ENCODE measurements around the gene LDHD.

The LDHD gene

GRCh38 chr16:75148311-75149195 is 32.0 kb upstream of the LDHD start, which contains the start of gene ZFP1:
Gene ZFP1, plus strand, starts transcription at chr16:75148524. Its CDS starts 4,428 bp downstream, at chr16:75152952.
- H3K4me1 ChIP-seq (ENCODE audit: low read length): peaks cover 18% of the 10 kb centered on the region
- peak within 1 kb of the TSS; percentile 69 for H3K4me2 ChIP-seq (ENCODE audit: low read length)

GRCh38 chr16:75147968-75148310 is 31.4 kb upstream of the LDHD start:
- H3K27me3 ChIP-seq (ENCODE audit: low read depth, low read length): no peaks in the 10 kb centered on the region
- no peak overlapping the region for H3K27ac ChIP-seq (ENCODE audit: low read length)
- H3K9ac ChIP-seq (ENCODE audit: low read length): peak overlapping the region; percentile 91
- 0 out of 2 replicates have a peak, but pooled peaks cover 5% of the 10 kb centered on the region for H3K9me3 ChIP-seq (ENCODE audit: insufficient read depth, low read length)
- H3K4me1 ChIP-seq (ENCODE audit: low read length): peaks cover 15% of the 10 kb centered on the region
- peaks cover 31% of the 10 kb centered on the region for H3K79me2 ChIP-seq (ENCODE audit: low read length)
- H3K4me2 ChIP-seq (ENCODE audit: low read length): peak overlapping the region; percentile 69
- peak overlapping the region; percentile 71 for H2AFZ ChIP-seq (ENCODE audit: low read depth, low read length)
- H3K4me3 ChIP-seq (ENCODE audit: low read length): peak overlapping the region; percentile 84
- H4K20me1 ChIP-seq (ENCODE audit: insufficient read depth, low read length): no peaks in the 10 kb centered on the region
- no peak for TF ChIP-seq EZH2phosphoT487 (IDR thresholded peaks at IDR 0.05; ENCODE audit: low read depth)
- TF ChIP-seq CTCF (IDR thresholded peaks at IDR 0.05; ENCODE audit: low read depth, low read length): no peak
- peaks cover 20% of the 10 kb centered on the region for H3K36me3 ChIP-seq (replicated peaks; ENCODE audit: low read depth, low read length)

More at GRCh38 chr16:75148311-75149195, 32.0 kb upstream of the LDHD start, which contains the start of gene ZFP1:
- Histone ChIP-seq H3K79me2 (ENCODE audit: low read length) (peaks cover 37% of the 10 kb centered on the region), H3K9me3 (ENCODE audit: insufficient read depth, low read length) (0 out of 2 replicates have a peak, but pooled peaks cover 6% of the 10 kb centered on the region), H3K27ac (ENCODE audit: low read length) (peak within 1 kb of the TSS; percentile 76), H3K36me3 (replicated peaks; ENCODE audit: low read depth, low read length) (peaks cover 26% of the 10 kb centered on the region), H4K20me1 (ENCODE audit: insufficient read depth, low read length) (no peaks in the 10 kb centered on the region), H2AFZ (ENCODE audit: low read depth, low read length) (peak within 1 kb of the TSS; percentile 79), H3K27me3 (ENCODE audit: low read depth, low read length) (no peaks in the 10 kb centered on the region), H3K9ac (ENCODE audit: low read length) (peak within 1 kb of the TSS; percentile 91), H3K4me3 (ENCODE audit: low read length) (peak within 1 kb of the TSS; percentile 84)
- TF ChIP-seq EZH2phosphoT487 (IDR thresholded peaks at IDR 0.05; ENCODE audit: low read depth) (no peak), CTCF (IDR thresholded peaks at IDR 0.05; ENCODE audit: low read depth, low read length) (no peak)

GRCh38 chr16:75143941-75144340 is 27.4 kb upstream of the LDHD start:
- H3K9ac ChIP-seq (ENCODE audit: low read length): no peak overlapping the region
- H3K4me1 ChIP-seq (ENCODE audit: low read length): peaks cover 7% of the 10 kb centered on the region; the same call in 1 of the 2 replicates
- no peak for TF ChIP-seq CTCF (IDR thresholded peaks at IDR 0.05; ENCODE audit: low read depth, low read length)
- TF ChIP-seq EZH2phosphoT487 (IDR thresholded peaks at IDR 0.05; ENCODE audit: low read depth): no peak
- H3K9me3 ChIP-seq (ENCODE audit: insufficient read depth, low read length): no peaks in the 10 kb centered on the region
- H3K79me2 ChIP-seq (ENCODE audit: low read length): peaks cover 2% of the 10 kb centered on the region
- no peaks in the 10 kb centered on the region for H4K20me1 ChIP-seq (ENCODE audit: insufficient read depth, low read length)
- H3K4me2 ChIP-seq (ENCODE audit: low read length): no peak overlapping the region
- no peaks in the 10 kb centered on the region for H3K27me3 ChIP-seq (ENCODE audit: low read depth, low read length)
- H3K36me3 ChIP-seq (replicated peaks; ENCODE audit: low read depth, low read length): no peaks in the 10 kb centered on the region
- H3K27ac ChIP-seq (ENCODE audit: low read length): no peak overlapping the region
- no peak overlapping the region for H3K4me3 ChIP-seq (ENCODE audit: low read length)
- no peak overlapping the region for H2AFZ ChIP-seq (ENCODE audit: low read depth, low read length)

- Histone ChIP-seq H3K27ac (ENCODE audit: low read length) (no peak overlapping the region), H3K4me2 (ENCODE audit: low read length) (no peak overlapping the region), H3K27me3 (ENCODE audit: low read depth, low read length) (no peaks in the 10 kb centered on the region), H3K9me3 (ENCODE audit: insufficient read depth, low read length) (no peaks in the 10 kb centered on the region), H3K9ac (ENCODE audit: low read length) (no peak overlapping the region), H3K79me2 (ENCODE audit: low read length) (no peaks in the 10 kb centered on the region), H4K20me1 (ENCODE audit: insufficient read depth, low read length) (no peaks in the 10 kb centered on the region), H2AFZ (ENCODE audit: low read depth, low read length) (no peak overlapping the region), H3K4me1 (ENCODE audit: low read length) (peaks cover 11% of the 10 kb centered on the region), H3K36me3 (replicated peaks; ENCODE audit: low read depth, low read length) (no peaks in the 10 kb centered on the region), H3K4me3 (ENCODE audit: low read length) (no peak overlapping the region)
- TF ChIP-seq EZH2phosphoT487 (IDR thresholded peaks at IDR 0.05; ENCODE audit: low read depth): no peak
- TF ChIP-seq CTCF (IDR thresholded peaks at IDR 0.05; ENCODE audit: low read depth, low read length): no peak
Measured at GRCh38 chr16:75139498-75139897, 22.9 kb upstream of the LDHD start.
